Esophagus squamous epithelium (tissue), 5 donors: ENCODE measurements around the gene REV1. TPM values are rescaled to one million over a fixed set of nuclear protein-coding genes. Genes with fewer than 3 reads are reported as not detected.

Experiments used
- DNase-seq: peaks from one replicate; lab custom pipeline; 2025; lab: John Stamatoyannopoulos, UW
- H3K27ac ChIP-seq, 4 donors: fragments of 200-600 bp; sonication (generic); one replicate each; pipeline ENCODE4 v1.5.1; 2016 to 2019; ENCODE audit warnings: mild to moderate bottlenecking in 1 of 4
- H3K27me3 ChIP-seq, 4 donors: fragments of 200-600 bp; sonication (generic); 1 replicate in 3 of 4; 2 replicates in 1 of 4; pipeline versions ENCODE4 v1.5.1 to v1.6.0; 2017 to 2021; ENCODE audit warnings: antibody characterized with exemption in 1 of 4
- H3K36me3 ChIP-seq, 3 donors: fragments of 200-600 bp; sonication (generic); one replicate each; pipeline ENCODE4 v1.5.1; 2016 to 2019
- H3K4me1 ChIP-seq, 3 donors: fragments of 200-600 bp; sonication (generic); one replicate each; pipeline ENCODE4 v1.5.1; 2017 to 2019
- H3K4me3 ChIP-seq, 4 donors: fragments of 200-600 bp; sonication (generic); 1 replicate in 3 of 4; 2 replicates in 1 of 4; pipeline ENCODE4 v1.5.1; 2016 to 2019; ENCODE audit warnings: mild to moderate bottlenecking in 2 of 4, moderate library complexity in 1 of 4
- H3K9me3 ChIP-seq, 3 donors: fragments of 200-600 bp; sonication (generic); one replicate each; pipeline ENCODE4 v1.5.1; 2016 to 2019
- CTCF ChIP-seq, 6 experiments: fragments of 450-650 bp in 4 of 6; fragments of 200-600 bp in 2 of 6; sonication (generic) in 2 of 6; IDR thresholded peaks; one replicate each; pipeline ENCODE4 v1.5.1; 2016 to 2019; ENCODE audit warnings: antibody characterized with exemption in 6 of 6, mild to moderate bottlenecking in 4 of 6, moderate library complexity in 4 of 6
- POLR2A ChIP-seq, 4 donors: fragments of 450-650 bp; IDR thresholded peaks; one replicate each; pipeline ENCODE4 v1.6.1; 2017; ENCODE audit warnings: antibody characterized with exemption in 4 of 4, mild to moderate bottlenecking in 4 of 4, moderate library complexity in 3 of 4
- WGBS, 2 donors: methylation state at CpG; one replicate each; pipeline ENCODE4 v1.1.5; 2018; 5-methylcytosine and 5-hydroxymethylcytosine counted together
- intact Hi-C: fragments of 100-400 bp; cut with DNase I; formaldehyde crosslinking; loops from one replicate; pipeline ENCODE4 v1.15.0; 2022
- total RNA-seq, 4 donors: library from RNA; depleted of rRNA; stranded (reverse); fragments of >200 nt; gene quantifications; one replicate each; pipeline ENCODE4 v1.1.0, GENCODE V29; 2016
- donor health status: DM: yes; HTN: yes; CAD: no.

REV1 gene
- total RNA-seq, 4 donors from 2014 or later = 22.5 to 69.2 (median 39.8) TPM

DNA sequence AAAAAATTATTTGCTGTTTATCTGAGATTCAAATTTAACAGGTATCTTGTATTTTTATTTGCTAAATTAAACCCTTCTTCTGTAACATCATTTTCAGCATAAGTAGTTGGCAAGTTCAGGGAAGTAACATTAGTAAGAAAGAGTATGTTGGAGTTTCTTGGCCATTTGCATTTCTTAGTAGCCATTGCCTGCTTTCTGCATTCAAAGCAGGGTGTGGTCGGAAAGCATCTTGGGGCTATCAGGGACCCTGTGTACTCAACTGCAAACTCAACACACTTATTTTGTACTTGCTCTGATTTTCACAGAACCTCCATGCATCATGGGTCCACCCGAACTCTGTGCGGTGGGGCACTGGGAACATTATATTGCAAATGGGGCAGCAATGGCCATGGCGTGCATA, 30.4 kb upstream of the REV1 start:
- Histone ChIP-seq H3K36me3 (no peaks in the 10 kb centered on the region), H3K4me3 (no peak overlapping the region), H3K9me3 (no peaks in the 10 kb centered on the region), H3K27ac (no peak overlapping the region), H3K27me3 (no peaks in the 10 kb centered on the region), H3K4me1 (no peaks in the 10 kb centered on the region)
- DNase-seq = no peak
- 83 to 94% methylated on average over 4 of the region's 4 CpGs for WGBS, 2 donors
- intact Hi-C loops = no loop called here
- TF ChIP-seq CTCF (IDR thresholded peaks at IDR 0.05) = no peak
- TF ChIP-seq POLR2A (IDR thresholded peaks at IDR 0.05) = no peak

DNA sequence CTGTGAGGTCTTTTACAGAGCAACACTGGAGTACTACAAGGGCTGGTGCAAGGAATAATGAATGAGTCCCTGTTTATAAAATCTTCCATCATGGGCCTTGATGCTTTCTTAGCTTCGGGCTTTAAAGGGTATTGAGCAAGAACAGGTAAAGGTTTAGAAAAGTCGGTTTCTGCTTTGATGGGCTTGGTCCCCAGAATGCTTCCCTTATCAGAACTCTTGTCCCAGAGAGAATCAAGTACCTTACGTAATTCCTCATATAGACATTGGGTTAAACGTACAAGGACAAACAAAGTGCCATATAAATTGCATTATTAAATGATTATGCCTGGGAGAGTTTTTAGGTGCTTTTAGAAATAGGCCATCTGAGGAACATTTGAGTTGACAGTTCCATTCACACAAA, 24.5 kb upstream of the REV1 start:
- WGBS, 2 donors = 82 to 89% methylated on average over 4 of the region's 4 CpGs
- TF ChIP-seq POLR2A (IDR thresholded peaks at IDR 0.05) = no peak
- no peak for TF ChIP-seq CTCF (IDR thresholded peaks at IDR 0.05)
- no peak overlapping the region for H3K4me3 ChIP-seq
- intact Hi-C loops = no loop called here
- no peaks in the 10 kb centered on the region for H3K36me3 ChIP-seq
- H3K27me3 ChIP-seq = no peaks in the 10 kb centered on the region
- H3K4me1 ChIP-seq = no peaks in the 10 kb centered on the region
- H3K27ac ChIP-seq = no peak overlapping the region
- no peak for DNase-seq
- H3K9me3 ChIP-seq = no peaks in the 10 kb centered on the region

- no peaks in the 10 kb centered on the region for H3K9me3 ChIP-seq
- intact Hi-C loops = no loop called here
- no peak overlapping the region for H3K27ac ChIP-seq
- DNase-seq = no peak
- no peak overlapping the region for H3K4me3 ChIP-seq
- no peaks in the 10 kb centered on the region for H3K27me3 ChIP-seq
- TF ChIP-seq CTCF (IDR thresholded peaks at IDR 0.05) = no peak
- no peak for TF ChIP-seq POLR2A (IDR thresholded peaks at IDR 0.05)
- H3K36me3 ChIP-seq = no peaks in the 10 kb centered on the region
- H3K4me1 ChIP-seq = peaks cover 0 to 7% (median 0%) of the 10 kb centered on the region in 3 donors
- WGBS, 2 donors = 46 to 63% methylated on average over 1 of the region's 1 CpG
These were observed 22.4 kb upstream of the REV1 start for GRCh38 chr2:99512181-99512591.

DNA sequence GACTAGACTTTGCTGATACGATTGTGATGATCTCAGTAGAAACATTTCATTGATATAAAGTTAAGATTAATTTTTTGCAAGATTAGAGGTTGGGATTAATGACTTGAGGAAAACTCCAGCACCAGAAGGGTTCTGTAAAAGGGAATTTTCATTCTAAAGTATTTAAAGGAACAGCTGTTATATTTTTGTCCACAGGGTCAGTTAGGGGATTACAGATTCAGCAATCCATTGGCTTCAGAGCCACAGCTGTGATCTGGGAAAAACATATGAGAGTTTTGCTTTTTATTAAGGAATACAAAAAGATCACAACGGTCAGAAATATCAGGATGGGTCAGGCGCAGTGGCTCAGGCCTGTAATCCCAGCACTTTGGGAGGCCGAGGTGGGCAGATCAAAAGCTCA, 19.6 kb upstream of the REV1 start:
- TF ChIP-seq CTCF (IDR thresholded peaks at IDR 0.05) = no peak
- no peak for DNase-seq

GRCh38 chr2:99507937-99508818, 18.4 kb upstream of the REV1 start:
- no peak for TF ChIP-seq POLR2A (IDR thresholded peaks at IDR 0.05)
- no peak for TF ChIP-seq CTCF (IDR thresholded peaks at IDR 0.05)
- Histone ChIP-seq H3K4me1 (peaks cover 0 to 26% (median 0%) of the 10 kb centered on the region in 3 donors), H3K9me3 (no peaks in the 10 kb centered on the region), H3K27ac (peak overlapping the region in 2 of 4 donors; percentile 28 to 46), H3K4me3 (no peak overlapping the region), H3K27me3 (no peaks in the 10 kb centered on the region), H3K36me3 (no peaks in the 10 kb centered on the region)
- intact Hi-C loops = no loop called here
- WGBS, 2 donors = 68 to 84% methylated on average over 6 to 7 of the region's 7 CpGs
- DNase-seq = no peak

More for the DNA sequence above, 19.6 kb upstream of the REV1 start:
- H3K27ac ChIP-seq = no peak overlapping the region
- H3K9me3 ChIP-seq = no peaks in the 10 kb centered on the region
- H3K4me1 ChIP-seq = peaks cover 0 to 16% (median 0%) of the 10 kb centered on the region in 3 donors
- no peaks in the 10 kb centered on the region for H3K36me3 ChIP-seq
- WGBS, 2 donors = 75 to 84% methylated on average over 4 of the region's 4 CpGs
- no peaks in the 10 kb centered on the region for H3K27me3 ChIP-seq
- H3K4me3 ChIP-seq = no peak overlapping the region
- intact Hi-C loops = no loop called here
